Upper lobe of right lung (tissue), 1 donor: ENCODE measurements around the gene USP5. TPM values are rescaled to one million over a fixed set of nuclear protein-coding genes. Genes with fewer than 3 reads are reported as not detected.

Source experiments
- ATAC-seq: fragments of 200-7000 bp; cut with Tn5 transposase; one replicate; pipeline ENCODE4 v1.9.1; 2020; ENCODE audit warnings: mild to moderate bottlenecking, moderate library complexity
- DNase-seq: peaks from one replicate; pipeline ENCODE4 v3.0.0-alpha.2; 2020
- H3K27ac ChIP-seq: fragments of 200-600 bp; one replicate; pipeline ENCODE4 v1.8.0; 2022
- H3K27me3 ChIP-seq: fragments of 200-600 bp; one replicate; pipeline ENCODE4 v1.8.0; 2022; ENCODE audit warnings: mild to moderate bottlenecking
- H3K36me3 ChIP-seq: fragments of 200-600 bp; one replicate; pipeline ENCODE4 v1.8.0; 2022
- H3K4me1 ChIP-seq: fragments of 200-600 bp; one replicate; pipeline ENCODE4 v1.8.0; 2022
- H3K4me3 ChIP-seq: fragments of 200-600 bp; one replicate; pipeline ENCODE4 v1.8.0; 2022; ENCODE audit warnings: mild to moderate bottlenecking
- H3K9me3 ChIP-seq: fragments of 200-600 bp; one replicate; pipeline ENCODE4 v1.8.0; 2022
- intact Hi-C: fragments of 100-400 bp; cut with DNase I; formaldehyde crosslinking; loops from one replicate; pipeline ENCODE4 v1.11.0; 2022
- total RNA-seq: library from RNA; stranded (reverse); fragmentation: NEBNext Ultra II Directional; extraction: Animal tissue kit (Norgen Biotek cat#: 25700); gene quantifications from one replicate; pipeline ENCODE4 v1.2.1, GENCODE V29; 2021
- TF ChIP-seq, protein P1 (sequence below): fragments of 200-600 bp; IDR thresholded peaks from one replicate; pipeline ENCODE4 v1.8.0; 2022; ENCODE audit warnings: antibody characterized with exemption
- donor health status: DM: no; HTN: yes; CAD: no; lungs with severe emphysema.

The USP5 gene
- total RNA-seq, 1 donor from 2014 or later, result 63.9 TPM

GRCh38 chr12:6843118-6843902 lies 8.6 kb upstream of the USP5 start:
- TF ChIP-seq, protein P1, sequence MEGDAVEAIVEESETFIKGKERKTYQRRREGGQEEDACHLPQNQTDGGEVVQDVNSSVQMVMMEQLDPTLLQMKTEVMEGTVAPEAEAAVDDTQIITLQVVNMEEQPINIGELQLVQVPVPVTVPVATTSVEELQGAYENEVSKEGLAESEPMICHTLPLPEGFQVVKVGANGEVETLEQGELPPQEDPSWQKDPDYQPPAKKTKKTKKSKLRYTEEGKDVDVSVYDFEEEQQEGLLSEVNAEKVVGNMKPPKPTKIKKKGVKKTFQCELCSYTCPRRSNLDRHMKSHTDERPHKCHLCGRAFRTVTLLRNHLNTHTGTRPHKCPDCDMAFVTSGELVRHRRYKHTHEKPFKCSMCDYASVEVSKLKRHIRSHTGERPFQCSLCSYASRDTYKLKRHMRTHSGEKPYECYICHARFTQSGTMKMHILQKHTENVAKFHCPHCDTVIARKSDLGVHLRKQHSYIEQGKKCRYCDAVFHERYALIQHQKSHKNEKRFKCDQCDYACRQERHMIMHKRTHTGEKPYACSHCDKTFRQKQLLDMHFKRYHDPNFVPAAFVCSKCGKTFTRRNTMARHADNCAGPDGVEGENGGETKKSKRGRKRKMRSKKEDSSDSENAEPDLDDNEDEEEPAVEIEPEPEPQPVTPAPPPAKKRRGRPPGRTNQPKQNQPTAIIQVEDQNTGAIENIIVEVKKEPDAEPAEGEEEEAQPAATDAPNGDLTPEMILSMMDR, result no peak
- Histone ChIP-seq H3K27ac (no peak overlapping the region), H3K9me3 (no peaks in the 10 kb centered on the region), H3K27me3 (no peaks in the 10 kb centered on the region), H3K4me1 (no peaks in the 10 kb centered on the region), H3K36me3 (no peaks in the 10 kb centered on the region), H3K4me3 (no peak overlapping the region)
- ATAC-seq (no peak), DNase-seq (no peak)
- intact Hi-C loops, result no loop called here

- no peaks in the 10 kb centered on the region for H3K36me3 ChIP-seq
- no peaks in the 10 kb centered on the region for H3K9me3 ChIP-seq
- intact Hi-C loops, result no loop called here
- TF ChIP-seq, protein P1, result no peak
- no peaks in the 10 kb centered on the region for H3K27me3 ChIP-seq
- DNase-seq (no peak), ATAC-seq (no peak)
- no peak overlapping the region for H3K4me3 ChIP-seq
- H3K27ac ChIP-seq, result no peak overlapping the region
- no peaks in the 10 kb centered on the region for H3K4me1 ChIP-seq
Measured at GRCh38 chr12:6845395-6845794, 6.6 kb upstream of the USP5 start.

- ATAC-seq, result no peak
- TF ChIP-seq, protein P1, result no peak
- no peak for DNase-seq
- H3K27me3 ChIP-seq, result no peaks in the 10 kb centered on the region
- no peaks in the 10 kb centered on the region for H3K4me1 ChIP-seq
- H3K9me3 ChIP-seq, result no peaks in the 10 kb centered on the region
- H3K36me3 ChIP-seq, result no peaks in the 10 kb centered on the region
- intact Hi-C loops, result no loop called here
- no peak overlapping the region for H3K4me3 ChIP-seq
- H3K27ac ChIP-seq, result no peak overlapping the region
Measured at GRCh38 chr12:6846316-6846869, 5.6 kb upstream of the USP5 start.

DNA sequence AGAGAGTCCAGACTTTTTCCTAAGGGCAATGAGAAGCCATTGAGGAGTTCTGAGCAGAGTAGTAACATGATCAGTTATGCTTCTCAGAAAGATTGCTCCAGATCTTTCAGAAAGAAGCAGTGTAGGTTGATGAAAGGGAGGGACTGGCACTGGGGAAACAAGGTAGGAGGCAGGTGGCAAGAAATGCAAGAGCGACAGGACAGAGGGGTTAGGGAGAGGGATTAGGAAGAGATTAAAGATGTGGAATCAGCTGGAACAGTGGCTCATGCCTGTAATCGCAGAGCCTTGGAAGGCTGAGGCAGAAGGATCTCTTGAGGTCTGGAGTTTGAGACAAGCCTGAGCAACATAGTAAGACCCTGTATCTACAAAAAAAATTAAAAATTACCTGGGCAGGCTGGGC lies 4.3 kb upstream of the USP5 start:
- TF ChIP-seq, protein P1, result no peak
- Histone ChIP-seq H3K36me3 (no peaks in the 10 kb centered on the region), H3K4me1 (no peaks in the 10 kb centered on the region), H3K9me3 (no peaks in the 10 kb centered on the region), H3K27me3 (no peaks in the 10 kb centered on the region), H3K27ac (no peak overlapping the region), H3K4me3 (no peak overlapping the region)
- DNase-seq (no peak), ATAC-seq (no peak)
- intact Hi-C loops, result no loop called here

GRCh38 chr12:6849427-6849826 lies 2.5 kb upstream of the USP5 start:
- Histone ChIP-seq H3K4me1 (peaks cover 9% of the 10 kb centered on the region), H3K27me3 (no peaks in the 10 kb centered on the region), H3K36me3 (no peaks in the 10 kb centered on the region), H3K9me3 (no peaks in the 10 kb centered on the region), H3K4me3 (no peak overlapping the region), H3K27ac (no peak overlapping the region)
- ATAC-seq (no peak), DNase-seq (no peak)
- intact Hi-C loops, result no loop called here
- TF ChIP-seq, protein P1, result no peak
